HepG2 (cell line): ENCODE data around the gene PLB1. TPM values are rescaled to one million over a fixed set of nuclear protein-coding genes. Genes with fewer than 3 reads are reported as not detected.

Experiments
- AHDC1 ChIP-seq: sonication (generic); formaldehyde crosslinking; IDR thresholded peaks from 2 replicates; pipeline ENCODE4 v1.5.1; 2020; ENCODE audit warnings: mild to moderate bottlenecking, missing genetic modification reagents, borderline replicate concordance
- BCL3 ChIP-seq: sonication (generic); formaldehyde crosslinking; IDR thresholded peaks from 2 replicates; pipeline ENCODE4 v1.5.1; 2020; ENCODE audit warnings: mild to moderate bottlenecking, missing genetic modification reagents, moderate library complexity
- CC2D1A ChIP-seq: sonication (generic); formaldehyde crosslinking; IDR thresholded peaks from 2 replicates; pipeline ENCODE4 v1.8.1; 2023; ENCODE audit warnings: mild to moderate bottlenecking, missing genetic modification reagents
- CHCHD3 ChIP-seq: sonication (generic); formaldehyde crosslinking; IDR thresholded peaks from 2 replicates; pipeline ENCODE4 v1.8.0; 2022; ENCODE audit warnings: mild to moderate bottlenecking, missing genetic modification reagents, moderate library complexity
- FOXK1 ChIP-seq: sonication (generic); formaldehyde crosslinking; IDR thresholded peaks from 2 replicates; pipeline ENCODE4 v1.4.0; 2020; ENCODE audit warnings: low read depth, missing genetic modification reagents, borderline replicate concordance
- KDM2A ChIP-seq: sonication (generic); formaldehyde crosslinking; IDR thresholded peaks from 2 replicates; pipeline ENCODE4 v1.4.0; 2020; ENCODE audit warnings: low read depth, missing genetic modification reagents, borderline replicate concordance
- MLLT10 ChIP-seq: sonication (generic); formaldehyde crosslinking; IDR thresholded peaks from 2 replicates; pipeline ENCODE4 v1.4.0; 2020; ENCODE audit warnings: missing genetic modification reagents
- MTF1 ChIP-seq: sonication (generic); formaldehyde crosslinking; IDR thresholded peaks from 2 replicates; pipeline ENCODE4 v1.5.0; 2020; ENCODE audit warnings: missing genetic modification reagents
- REL ChIP-seq: sonication (generic); formaldehyde crosslinking; conservative IDR thresholded peaks from 2 replicates; pipeline ENCODE4 v1.8.0; 2022; ENCODE audit warnings: mild to moderate bottlenecking, missing genetic modification reagents, moderate library complexity
- SRY ChIP-seq: sonication (generic); formaldehyde crosslinking; IDR thresholded peaks from 2 replicates; pipeline ENCODE4 v1.8.0; 2022; ENCODE audit warnings: mild to moderate bottlenecking, missing genetic modification reagents
- ZGPAT ChIP-seq: IDR thresholded peaks from 2 replicates; pipeline ENCODE4 v1.6.1; 2016; ENCODE audit warnings: mild to moderate bottlenecking
- ZKSCAN1 ChIP-seq: fragments of 150-350 bp; IDR thresholded peaks from 2 replicates; pipeline ENCODE4 v1.6.1; 2014; ENCODE audit warnings: low read length
- ZNF251 ChIP-seq: sonication (generic); formaldehyde crosslinking; IDR thresholded peaks from 2 replicates; pipeline ENCODE4 v1.9.0; 2021; ENCODE audit warnings: mild to moderate bottlenecking, missing genetic modification reagents
- ZNF260 ChIP-seq: sonication (generic); formaldehyde crosslinking; IDR thresholded peaks from 2 replicates; pipeline ENCODE4 v1.4.0; 2020; ENCODE audit warnings: missing genetic modification reagents, low read depth, mild to moderate bottlenecking, borderline replicate concordance
- ZNF282 ChIP-seq: fragments of 450-650 bp; IDR thresholded peaks from 2 replicates; pipeline ENCODE4 v1.6.1; 2018; ENCODE audit not compliant: partially characterized antibody
- ZNF501 ChIP-seq: sonication (generic); formaldehyde crosslinking; IDR thresholded peaks from 2 replicates; pipeline ENCODE4 v1.5.1; 2020; ENCODE audit warnings: mild to moderate bottlenecking, moderate library complexity, missing genetic modification reagents
- ZNF558 ChIP-seq: sonication (generic); formaldehyde crosslinking; IDR thresholded peaks from 2 replicates; pipeline ENCODE4 v1.9.0; 2022; ENCODE audit warnings: mild to moderate bottlenecking, missing genetic modification reagents, borderline replicate concordance
- ZSCAN29 ChIP-seq: sonication (generic); formaldehyde crosslinking; conservative IDR thresholded peaks from 2 replicates; pipeline ENCODE4 v1.4.0; 2020; ENCODE audit warnings: mild to moderate bottlenecking, missing genetic modification reagents
- ZUFSP ChIP-seq: sonication (generic); formaldehyde crosslinking; IDR thresholded peaks from 2 replicates; pipeline ENCODE4 v1.9.0; 2021; ENCODE audit warnings: missing genetic modification reagents, mild to moderate bottlenecking, borderline replicate concordance
- polyA plus RNA-seq, 8 experiments: library from polyadenylated mRNA; depleted of rRNA in 3 of 8; stranded (reverse) in 7 of 8; unstranded in 1 of 8; fragments of >200 nt; fragmentation: Illumina TruSeq in 4 of 8; extraction: Trizol in 4 of 8; gene quantifications; 2 replicates each; pipeline versions ENCODE4 v1.2.1 to v1.2.3, GENCODE V29; 2011 to 2016; ENCODE audit warnings: low read depth in 4 of 8, missing spikeins in 1 of 8, mixed read lengths in 1 of 8; ENCODE audit not compliant: insufficient read depth in 1 of 8
- total RNA-seq, 5 experiments: library from RNA; depleted of rRNA; stranded (reverse); fragments of >200 nt; fragmentation: Illumina TruSeq; extraction: Trizol; gene quantifications; 2 replicates each; pipeline ENCODE4 v1.2.3, GENCODE V29; 2016; ENCODE audit warnings: low read depth in 1 of 5

The PLB1 gene
- total and polyA plus RNA-seq, 2 of the 13 experiments (the other 11 are each of a cell fraction or from before 2014, with no cell fraction given): 0.20 to 1.8 TPM

- no peak for TF ChIP-seq ZNF558 (CRISPR knock-in tag)
- no peak for TF ChIP-seq CHCHD3
- TF ChIP-seq ZNF260 (CRISPR knock-in tag): no peak
- TF ChIP-seq CC2D1A (CRISPR knock-in tag): no peak
- no peak for TF ChIP-seq MLLT10
- no peak for TF ChIP-seq ZNF251 (CRISPR knock-in tag)
- 0 out of 2 replicates have a peak, but pooled peaks have one; percentile 5 for TF ChIP-seq ZKSCAN1
- no peak for TF ChIP-seq AHDC1 (CRISPR knock-in tag)
- no peak for TF ChIP-seq BCL3 (CRISPR knock-in tag)
- peak; percentile 49; the same call in 1 of the 2 replicates for TF ChIP-seq FOXK1
- no peak for TF ChIP-seq ZSCAN29 (CRISPR knock-in tag)
- TF ChIP-seq SRY (CRISPR knock-in tag): no peak
- peak; percentile 42; the same call in 1 of the 2 replicates for TF ChIP-seq ZGPAT
- peak; percentile 68 for TF ChIP-seq ZNF501 (CRISPR knock-in tag)
- no peak for TF ChIP-seq REL
- no peak for TF ChIP-seq ZNF282
- no peak for TF ChIP-seq ZUFSP (CRISPR knock-in tag)
- TF ChIP-seq MTF1 (CRISPR knock-in tag): no peak
- peak; percentile 79 for TF ChIP-seq KDM2A (CRISPR knock-in tag)
Observed at GRCh38 chr2:28594332-28595108, 98.7 kb downstream of the PLB1 start (continued).
